ENCODE data around the gene SMYD3. TPM values are rescaled to one million over a fixed set of nuclear protein-coding genes. Genes with fewer than 3 reads are reported as not detected.

The SMYD3 gene
- total RNA-seq, 3 donors from 2014 or later (not counting 1 experiment from before 2014, with no cell fraction given), result 43.6 to 48.0 (median 46.1) TPM

DNA sequence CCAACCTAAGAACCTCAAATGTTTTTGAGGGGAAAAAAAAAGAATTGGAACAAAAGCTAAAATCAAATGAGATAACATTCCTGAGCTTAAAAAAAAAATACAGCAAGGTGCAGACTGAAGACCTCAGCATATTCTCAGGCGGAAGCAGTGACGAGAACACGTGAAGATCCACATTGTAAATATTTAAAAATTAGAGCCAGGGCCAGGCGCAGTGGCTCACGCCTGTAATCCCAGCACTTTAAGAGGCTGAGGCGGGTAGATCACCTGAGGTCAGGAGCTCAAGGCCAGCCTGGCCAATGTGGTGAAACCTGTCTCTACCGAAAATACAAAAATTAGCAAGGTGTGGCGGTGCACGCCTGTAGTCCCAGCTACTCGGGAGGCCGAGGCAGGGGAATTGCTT lies 43.3 kb upstream of the SMYD3 start:
- intact Hi-C loops (cut with micrococcal nuclease), result no loop called here
- Mint-ChIP-seq H3K36me3 (peaks cover 10% of the 10 kb centered on the region), H3K4me3 (no peak overlapping the region), H3K27me3 (ENCODE audit: low read depth in 2 of 2) (no peaks in the 10 kb centered on the region), H3K4me1 (peaks cover 0 to 4% of the 10 kb centered on the region in 2 donors), H3K27ac (no peak overlapping the region), H3K9me3 (no peaks in the 10 kb centered on the region)
- Histone ChIP-seq H3K27me3 (ENCODE audit: control insufficient read depth, insufficient read depth, low read length) (no peaks in the 10 kb centered on the region), H3K9me3 (ENCODE audit: control insufficient read depth, insufficient read depth, low read length) (no peaks in the 10 kb centered on the region), H3K4me3 (ENCODE audit: low read length) (no peak overlapping the region), H3K4me1 (ENCODE audit: control insufficient read depth, insufficient read depth, low read length) (no peaks in the 10 kb centered on the region), H3K27ac (ENCODE audit: low read length) (no peak overlapping the region), H3K36me3 (ENCODE audit: control insufficient read depth, insufficient read depth, low read length) (peaks cover 50% of the 10 kb centered on the region)
- 71% methylated on average over 11 of the region's 11 CpGs for WGBS (ENCODE audit: insufficient coverage)
- TF ChIP-seq, protein P1, sequence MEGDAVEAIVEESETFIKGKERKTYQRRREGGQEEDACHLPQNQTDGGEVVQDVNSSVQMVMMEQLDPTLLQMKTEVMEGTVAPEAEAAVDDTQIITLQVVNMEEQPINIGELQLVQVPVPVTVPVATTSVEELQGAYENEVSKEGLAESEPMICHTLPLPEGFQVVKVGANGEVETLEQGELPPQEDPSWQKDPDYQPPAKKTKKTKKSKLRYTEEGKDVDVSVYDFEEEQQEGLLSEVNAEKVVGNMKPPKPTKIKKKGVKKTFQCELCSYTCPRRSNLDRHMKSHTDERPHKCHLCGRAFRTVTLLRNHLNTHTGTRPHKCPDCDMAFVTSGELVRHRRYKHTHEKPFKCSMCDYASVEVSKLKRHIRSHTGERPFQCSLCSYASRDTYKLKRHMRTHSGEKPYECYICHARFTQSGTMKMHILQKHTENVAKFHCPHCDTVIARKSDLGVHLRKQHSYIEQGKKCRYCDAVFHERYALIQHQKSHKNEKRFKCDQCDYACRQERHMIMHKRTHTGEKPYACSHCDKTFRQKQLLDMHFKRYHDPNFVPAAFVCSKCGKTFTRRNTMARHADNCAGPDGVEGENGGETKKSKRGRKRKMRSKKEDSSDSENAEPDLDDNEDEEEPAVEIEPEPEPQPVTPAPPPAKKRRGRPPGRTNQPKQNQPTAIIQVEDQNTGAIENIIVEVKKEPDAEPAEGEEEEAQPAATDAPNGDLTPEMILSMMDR (IDR thresholded peaks at IDR 0.05), result no peak
- DNase-seq (no peak), ATAC-seq (no peak)

DNA sequence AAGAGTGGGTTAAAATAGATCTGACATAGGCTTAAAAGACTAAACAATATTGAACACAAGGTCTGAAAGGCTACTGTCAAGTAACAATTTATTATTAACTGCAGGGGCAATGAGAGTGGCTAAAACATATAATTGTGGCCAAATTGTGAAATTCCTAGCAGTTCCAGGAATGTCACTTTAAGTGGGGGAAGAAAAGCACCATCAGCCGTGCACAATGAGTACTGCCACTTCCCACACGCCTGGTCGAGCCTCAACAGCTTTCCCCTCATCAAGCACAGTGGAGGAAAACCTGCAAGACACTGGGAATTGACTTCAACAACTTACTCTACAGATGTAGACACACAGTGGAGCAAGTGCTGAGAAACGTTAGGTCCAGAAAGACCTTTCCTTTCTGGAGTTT lies 42.6 kb upstream of the SMYD3 start:
- whole genome bisulfite sequencing (ENCODE audit: insufficient coverage), result 45% methylated on average over 4 of the region's 4 CpGs
- Mint-ChIP-seq H3K36me3 (peaks cover 10% of the 10 kb centered on the region), H3K4me3 (no peak overlapping the region), H3K27ac (peak overlapping the region in 1 of 2 donors; percentile 4), H3K27me3 (ENCODE audit: low read depth in 2 of 2) (no peaks in the 10 kb centered on the region), H3K9me3 (no peaks in the 10 kb centered on the region), H3K4me1 (peaks cover 0 to 4% of the 10 kb centered on the region in 2 donors)
- no peak overlapping the region for H3K4me3 ChIP-seq (ENCODE audit: low read length)
- no peak overlapping the region for H3K27ac ChIP-seq (ENCODE audit: low read length)
- H3K4me1 ChIP-seq (ENCODE audit: control insufficient read depth, insufficient read depth, low read length), result no peaks in the 10 kb centered on the region
- intact Hi-C loops (cut with micrococcal nuclease), result no loop called here
- peaks cover 48% of the 10 kb centered on the region for H3K36me3 ChIP-seq (ENCODE audit: control insufficient read depth, insufficient read depth, low read length)
- ATAC-seq (no peak), DNase-seq (no peak)
- H3K9me3 ChIP-seq (ENCODE audit: control insufficient read depth, insufficient read depth, low read length), result no peaks in the 10 kb centered on the region
- TF ChIP-seq, protein P1 (IDR thresholded peaks at IDR 0.05), result no peak
- H3K27me3 ChIP-seq (ENCODE audit: control insufficient read depth, insufficient read depth, low read length), result no peaks in the 10 kb centered on the region

DNA sequence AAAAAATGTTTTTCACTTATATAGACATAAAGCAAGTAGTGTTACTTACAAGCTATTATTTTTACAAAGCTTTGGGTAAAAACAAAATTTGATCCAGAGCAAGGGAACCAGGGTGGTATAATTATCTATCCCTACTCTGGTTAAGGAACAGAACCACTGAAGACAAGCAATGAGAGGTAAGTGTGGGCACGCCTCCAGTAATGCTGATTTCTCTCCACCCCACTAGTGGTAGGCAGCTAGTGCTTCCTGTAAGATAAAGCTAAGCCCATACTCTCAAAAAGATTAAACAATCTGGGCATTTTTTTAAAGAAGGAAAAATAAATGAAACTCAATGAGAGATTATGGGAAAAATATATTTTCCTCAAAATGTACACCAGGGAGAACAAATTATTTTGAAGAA lies 36.9 kb upstream of the SMYD3 start:
- H3K9me3 Mint-ChIP-seq, result no peaks in the 10 kb centered on the region
- H3K9me3 ChIP-seq (ENCODE audit: control insufficient read depth, insufficient read depth, low read length), result no peaks in the 10 kb centered on the region
- H3K27ac ChIP-seq (ENCODE audit: low read length), result no peak overlapping the region
- DNase-seq (no peak), ATAC-seq (no peak)
- intact Hi-C loops (cut with micrococcal nuclease), result no loop called here
- H3K27me3 ChIP-seq (ENCODE audit: control insufficient read depth, insufficient read depth, low read length), result no peaks in the 10 kb centered on the region
- H3K4me1 ChIP-seq (ENCODE audit: control insufficient read depth, insufficient read depth, low read length), result no peaks in the 10 kb centered on the region
- TF ChIP-seq, protein P1 (IDR thresholded peaks at IDR 0.05), result no peak
- no peaks in the 10 kb centered on the region for H3K4me1 Mint-ChIP-seq
- no peak overlapping the region for H3K4me3 ChIP-seq (ENCODE audit: low read length)
- 100% methylated on average over 1 of the region's 1 CpG for WGBS (ENCODE audit: insufficient coverage)
- H3K27ac Mint-ChIP-seq, result no peak overlapping the region
- no peaks in the 10 kb centered on the region for H3K27me3 Mint-ChIP-seq (ENCODE audit: low read depth in 2 of 2)
- peaks cover 56% of the 10 kb centered on the region for H3K36me3 ChIP-seq (ENCODE audit: control insufficient read depth, insufficient read depth, low read length)
- no peaks in the 10 kb centered on the region for H3K36me3 Mint-ChIP-seq
- H3K4me3 Mint-ChIP-seq, result no peak overlapping the region

DNA sequence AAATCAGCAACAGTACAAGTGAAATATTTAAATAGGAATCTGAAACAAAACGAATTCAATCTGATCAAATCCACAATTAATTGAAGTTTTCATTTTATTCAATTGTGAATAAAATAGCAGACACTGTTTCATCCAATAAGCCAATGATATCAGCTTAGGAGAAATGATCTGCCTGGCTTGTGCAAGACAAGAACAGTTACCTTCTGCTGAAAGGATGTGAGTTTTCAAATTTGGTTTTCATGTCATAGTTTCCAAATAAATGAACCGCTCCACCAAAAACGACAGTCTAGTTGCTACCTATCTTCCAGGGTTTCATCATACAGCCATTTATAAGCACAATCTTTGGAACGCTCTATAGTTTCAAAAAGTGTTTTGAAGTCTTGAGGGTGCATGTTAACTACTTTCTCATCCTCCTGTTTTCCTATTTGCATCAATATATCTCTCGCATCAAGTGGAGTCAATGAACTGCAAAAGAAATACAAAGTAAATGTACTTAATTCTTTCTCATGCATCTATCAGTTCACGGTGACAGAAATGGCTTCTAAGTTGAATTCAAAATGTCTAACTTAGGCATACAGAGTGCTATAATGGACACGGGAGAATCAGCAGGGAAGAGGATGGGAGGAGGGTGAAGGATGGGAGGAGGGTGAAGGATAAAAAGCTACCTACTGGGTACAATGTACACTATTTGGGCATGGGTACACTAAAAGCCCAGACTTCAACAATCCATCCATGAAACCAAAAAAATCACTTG lies 33.8 kb upstream of the SMYD3 start:
- H3K4me3 ChIP-seq (ENCODE audit: low read length), result no peak overlapping the region
- Mint-ChIP-seq H3K36me3 (no peaks in the 10 kb centered on the region), H3K27ac (no peak overlapping the region), H3K4me3 (no peak overlapping the region), H3K27me3 (ENCODE audit: low read depth in 2 of 2) (no peaks in the 10 kb centered on the region), H3K4me1 (no peaks in the 10 kb centered on the region), H3K9me3 (no peaks in the 10 kb centered on the region)
- TF ChIP-seq, protein P1 (IDR thresholded peaks at IDR 0.05), result no peak
- intact Hi-C loops (cut with micrococcal nuclease), result no loop called here
- ATAC-seq (no peak), DNase-seq (no peak)
- no peak overlapping the region for H3K27ac ChIP-seq (ENCODE audit: low read length)
- H3K9me3 ChIP-seq (ENCODE audit: control insufficient read depth, insufficient read depth, low read length), result no peaks in the 10 kb centered on the region
- H3K27me3 ChIP-seq (ENCODE audit: control insufficient read depth, insufficient read depth, low read length), result no peaks in the 10 kb centered on the region
- H3K36me3 ChIP-seq (ENCODE audit: control insufficient read depth, insufficient read depth, low read length), result peaks cover 43% of the 10 kb centered on the region
- WGBS (ENCODE audit: insufficient coverage), result 100% methylated on average over 6 of the region's 7 CpGs
- H3K4me1 ChIP-seq (ENCODE audit: control insufficient read depth, insufficient read depth, low read length), result no peaks in the 10 kb centered on the region

Data from natural killer cell (primary cell).